Spinal cord (tissue), 10 donors: Measurements from ENCODE around the gene MED15. TPM values are rescaled to one million over a fixed set of nuclear protein-coding genes. Genes with fewer than 3 reads are reported as not detected.

Source experiments
- DNase-seq, 6 donors: peaks; one replicate each; pipeline versions ENCODE4 v3.0.0 to v3.0.0-alpha.2; 2013 to 2015; ENCODE audit warnings: low spot score in 6 of 6, low read depth in 4 of 6
- H3K27ac ChIP-seq: one replicate; pipeline ENCODE4 v1.5.1; 2013; ENCODE audit warnings: low read depth, low read length, control low read depth
- H3K27me3 ChIP-seq: one replicate; pipeline ENCODE4 v1.6.1; 2013; ENCODE audit warnings: low read length; ENCODE audit not compliant: control insufficient read depth, insufficient read depth
- H3K36me3 ChIP-seq: one replicate; pipeline ENCODE4 v1.6.1; 2013; ENCODE audit warnings: low read length; ENCODE audit not compliant: control insufficient read depth, insufficient read depth
- H3K4me1 ChIP-seq: one replicate; pipeline ENCODE4 v1.6.1; 2013; ENCODE audit warnings: low read length; ENCODE audit not compliant: control insufficient read depth, insufficient read depth
- H3K4me3 ChIP-seq: one replicate; pipeline ENCODE4 v1.5.1; 2013; ENCODE audit warnings: low read depth, low read length, control low read depth
- H3K9me3 ChIP-seq: one replicate; pipeline ENCODE4 v1.6.1; 2013; ENCODE audit warnings: low read length; ENCODE audit not compliant: control insufficient read depth, insufficient read depth
- WGBS: methylation state at CpG from one replicate; pipeline ENCODE4 v1.1.5; 2013; ENCODE audit warnings: missing lambda C conversion rate; ENCODE audit not compliant: insufficient coverage; 5-methylcytosine and 5-hydroxymethylcytosine counted together
- polyA plus RNA-seq, 2 donors: library from polyadenylated mRNA; unstranded; fragments of 120-200 nt; gene quantifications; one replicate each; pipeline ENCODE4 v1.2.1, GENCODE V29; 2013; ENCODE audit not compliant: insufficient read length in 2 of 2
- total RNA-seq, 2 donors: library from RNA; depleted of rRNA in 1 of 2; stranded (reverse); fragments of 120-200 nt in 1 of 2; fragments of >200 nt in 1 of 2; gene quantifications; one replicate each; pipeline versions ENCODE4 v1.2.3 to v1.2.4, GENCODE V29; 2013 to 2014
- donor health status: healthy.

The MED15 gene
- total and polyA plus RNA-seq, 4 donors = 16.1 to 67.8 (median 36.4) TPM

GRCh38 chr22:20528405-20528978, 21.1 kb downstream of the MED15 start:
- no peak for DNase-seq
- H3K36me3 ChIP-seq = peaks cover 32% of the 10 kb centered on the region
- H3K4me1 ChIP-seq = peaks cover 46% of the 10 kb centered on the region
- no peaks in the 10 kb centered on the region for H3K9me3 ChIP-seq
- H3K27ac ChIP-seq = no peak overlapping the region
- WGBS = 100% methylated on average over 7 of the region's 7 CpGs
- no peak overlapping the region for H3K4me3 ChIP-seq
- H3K27me3 ChIP-seq = no peaks in the 10 kb centered on the region

DNA sequence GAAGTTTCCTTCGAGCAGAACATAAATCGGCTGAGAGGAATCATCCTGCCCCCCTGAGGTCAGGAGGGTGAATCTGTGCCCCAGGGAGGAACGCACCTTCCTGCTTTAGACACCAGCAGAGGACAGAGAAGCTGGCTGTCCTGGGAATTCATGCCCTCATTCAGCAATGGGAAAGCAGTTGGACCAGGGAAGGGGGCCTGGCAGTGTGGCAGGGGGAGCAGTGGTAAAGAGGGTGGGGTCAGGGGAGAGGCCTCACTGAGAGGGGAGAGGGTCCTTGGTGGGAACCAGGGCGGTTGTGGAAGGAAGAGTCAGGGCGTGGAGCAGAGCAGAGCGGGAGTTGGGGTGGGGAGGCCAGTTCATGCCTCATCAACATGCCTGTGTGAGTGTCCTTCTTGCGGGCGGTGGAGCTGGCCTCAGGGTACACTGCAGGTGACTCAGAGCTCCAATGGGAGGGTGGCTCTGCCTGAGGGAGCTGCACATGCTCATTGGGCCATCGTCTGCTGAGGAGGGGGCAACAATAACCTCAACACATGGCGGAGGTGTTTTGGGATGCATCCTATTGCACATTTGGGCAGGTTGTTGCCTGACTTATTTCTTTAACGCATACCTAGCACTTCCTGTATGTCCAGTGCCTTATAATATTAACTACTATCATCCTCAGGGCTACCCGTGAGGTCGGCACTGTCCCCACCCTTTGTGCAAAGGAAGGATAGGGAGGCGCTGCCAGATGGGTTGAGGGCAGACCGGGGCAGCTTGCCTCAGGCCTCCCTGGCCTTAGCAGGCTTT, 23.2 kb downstream of the MED15 start:
- Histone ChIP-seq H3K4me1 (peaks cover 59% of the 10 kb centered on the region), H3K27ac (peak overlapping the region; percentile 20), H3K4me3 (no peak overlapping the region), H3K36me3 (peaks cover 31% of the 10 kb centered on the region), H3K27me3 (no peaks in the 10 kb centered on the region), H3K9me3 (no peaks in the 10 kb centered on the region)
- WGBS = 79% methylated on average over 13 of the region's 15 CpGs
- no peak for DNase-seq

DNA sequence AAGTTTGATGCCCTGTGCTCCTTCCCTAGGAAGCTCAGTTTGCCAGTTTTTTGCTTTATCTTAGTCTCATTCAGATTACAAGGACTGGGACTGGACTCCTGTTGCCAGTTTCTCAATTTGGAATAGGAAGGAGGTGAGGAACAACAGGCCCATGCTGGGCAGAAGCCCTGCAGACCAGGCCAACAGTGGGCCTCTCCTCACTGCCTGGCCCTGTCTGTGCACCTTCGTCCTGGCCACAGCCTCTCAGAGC, 23.7 kb downstream of the MED15 start:
- Histone ChIP-seq H3K27ac (peak overlapping the region; percentile 20), H3K27me3 (no peaks in the 10 kb centered on the region), H3K4me1 (peaks cover 55% of the 10 kb centered on the region), H3K4me3 (no peak overlapping the region), H3K36me3 (peaks cover 31% of the 10 kb centered on the region), H3K9me3 (no peaks in the 10 kb centered on the region)
- DNase-seq = no peak
- no CpG with 5 or more reads among the region's 1 CpG for WGBS

DNA sequence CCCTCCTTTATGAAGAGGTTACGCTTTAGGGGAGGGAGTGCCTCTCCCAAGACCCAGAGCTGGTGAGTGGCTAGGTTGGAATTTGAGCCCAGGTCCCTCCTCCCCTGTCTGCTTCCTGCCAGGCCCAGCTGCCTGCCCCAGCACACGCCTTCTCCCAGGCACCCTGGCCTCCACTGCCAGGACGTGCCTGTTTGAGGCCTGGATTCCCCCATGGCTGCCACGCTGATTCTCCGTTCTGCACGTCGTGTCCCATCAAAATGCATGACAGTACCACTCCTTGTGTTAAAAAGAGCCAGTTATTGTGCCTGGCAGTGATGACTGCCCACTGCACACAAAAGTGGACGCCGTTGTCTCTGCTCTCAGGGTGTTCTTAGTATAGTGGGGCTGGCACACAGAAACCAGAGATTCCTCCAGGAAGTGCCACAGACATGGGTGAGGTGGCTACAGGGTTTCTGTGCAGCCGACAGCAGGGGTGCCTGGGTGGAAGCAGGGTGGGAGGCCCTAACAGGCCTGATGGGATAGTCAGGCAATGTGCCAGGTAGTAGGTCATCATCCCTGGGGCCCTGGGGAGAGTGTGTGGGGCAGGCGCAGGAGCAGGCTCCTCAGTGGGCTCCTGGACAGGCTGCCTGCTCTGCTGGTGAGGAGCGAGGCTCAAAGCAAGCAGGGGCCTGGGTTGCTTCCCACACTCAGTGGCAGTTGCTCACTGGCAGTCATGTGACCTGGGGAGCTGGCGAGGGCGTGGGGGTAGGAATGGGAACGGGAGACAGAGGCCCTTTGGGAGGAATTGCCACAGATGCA, 24.2 kb downstream of the MED15 start:
- H3K36me3 ChIP-seq = peaks cover 29% of the 10 kb centered on the region
- peaks cover 54% of the 10 kb centered on the region for H3K4me1 ChIP-seq
- DNase-seq = peak in 1 of 6 donors; percentile 21
- WGBS = 36% methylated on average over 14 of the region's 15 CpGs
- H3K9me3 ChIP-seq = no peaks in the 10 kb centered on the region
- no peaks in the 10 kb centered on the region for H3K27me3 ChIP-seq
- no peak overlapping the region for H3K4me3 ChIP-seq
- peak overlapping the region; percentile 20 for H3K27ac ChIP-seq

DNA sequence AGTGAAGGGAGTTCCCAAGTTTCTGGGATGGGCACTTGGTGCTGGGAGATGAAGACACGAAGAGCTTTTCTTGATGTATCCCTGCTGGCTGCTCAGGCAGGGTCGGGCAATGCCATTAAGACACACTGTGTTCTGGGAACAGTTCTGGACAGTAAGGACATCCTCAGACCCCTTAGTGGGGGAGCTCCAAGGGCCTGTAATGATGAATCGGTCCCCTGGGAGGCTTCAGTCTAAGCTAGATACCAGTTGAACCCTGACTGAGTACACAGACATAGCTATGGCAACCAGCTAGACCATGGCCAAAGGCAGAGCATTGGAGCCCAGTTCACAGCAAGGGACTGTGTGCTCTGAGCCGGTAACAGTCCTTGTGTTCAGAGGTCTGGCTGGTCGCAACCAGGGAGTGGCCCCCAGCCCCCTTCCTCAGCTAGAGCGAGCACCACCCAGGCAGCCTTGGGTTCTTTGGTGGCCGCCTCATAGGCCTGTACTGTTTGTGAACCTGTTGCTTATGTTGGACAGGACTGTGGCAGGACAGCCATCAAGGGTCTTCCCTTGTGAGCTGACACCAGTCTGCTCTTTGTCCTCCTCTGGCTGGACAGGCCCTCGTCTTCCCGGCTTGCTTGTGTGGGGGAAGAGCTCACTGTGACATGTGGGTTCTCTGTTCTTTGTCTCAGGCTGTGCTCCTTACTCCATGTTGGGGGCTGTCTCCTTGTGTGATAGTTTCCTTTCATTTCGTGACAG, 25.0 kb downstream of the MED15 start:
- Histone ChIP-seq H3K27ac (peak overlapping the region; percentile 20), H3K4me1 (peaks cover 54% of the 10 kb centered on the region), H3K36me3 (peaks cover 35% of the 10 kb centered on the region), H3K9me3 (no peaks in the 10 kb centered on the region), H3K27me3 (no peaks in the 10 kb centered on the region), H3K4me3 (no peak overlapping the region)
- no peak for DNase-seq
- WGBS = 64% methylated on average over 8 of the region's 10 CpGs

- DNase-seq = no peak
- H3K4me1 ChIP-seq = peaks cover 54% of the 10 kb centered on the region
- 90% methylated on average over 10 of the region's 11 CpGs for WGBS
- H3K27ac ChIP-seq = peak overlapping the region; percentile 20
- H3K4me3 ChIP-seq = no peak overlapping the region
- no peaks in the 10 kb centered on the region for H3K27me3 ChIP-seq
- peaks cover 43% of the 10 kb centered on the region for H3K36me3 ChIP-seq
- no peaks in the 10 kb centered on the region for H3K9me3 ChIP-seq
These were observed 25.9 kb downstream of the MED15 start for GRCh38 chr22:20533095-20533878.

DNA sequence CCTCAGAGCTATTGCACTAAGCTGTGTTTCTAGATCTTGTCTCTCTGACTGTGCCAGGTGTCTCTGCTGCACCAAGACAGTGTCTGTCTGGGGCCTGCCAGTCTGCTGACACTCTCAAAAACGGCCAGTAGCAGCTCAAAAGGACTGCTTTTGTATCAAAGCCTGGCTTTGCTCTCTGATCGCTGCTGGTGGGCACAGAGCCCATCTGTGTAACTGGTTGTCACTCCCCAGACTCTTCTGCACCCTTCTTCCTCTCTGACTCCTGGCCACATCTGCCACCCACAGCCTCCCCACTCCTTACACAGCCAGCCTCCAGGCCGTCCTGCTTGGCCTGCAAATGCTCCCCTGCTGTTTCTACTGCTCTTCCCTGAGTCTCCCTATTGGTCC, 26.5 kb downstream of the MED15 start:
- no peak overlapping the region for H3K27ac ChIP-seq
- peaks cover 43% of the 10 kb centered on the region for H3K36me3 ChIP-seq
- H3K9me3 ChIP-seq = no peaks in the 10 kb centered on the region
- no peaks in the 10 kb centered on the region for H3K27me3 ChIP-seq
- WGBS = 32% methylated on average over 2 of the region's 3 CpGs
- peak in 2 of 6 donors; percentile 40 to 56 for DNase-seq
- H3K4me3 ChIP-seq = no peak overlapping the region
- H3K4me1 ChIP-seq = peaks cover 54% of the 10 kb centered on the region

GRCh38 chr22:20536590-20537324, 29.3 kb downstream of the MED15 start:
- Histone ChIP-seq H3K9me3 (no peaks in the 10 kb centered on the region), H3K27me3 (no peaks in the 10 kb centered on the region), H3K36me3 (peaks cover 36% of the 10 kb centered on the region), H3K4me3 (no peak overlapping the region), H3K27ac (no peak overlapping the region), H3K4me1 (peaks cover 35% of the 10 kb centered on the region)
- WGBS = 77% methylated on average over 12 of the region's 12 CpGs
- no peak for DNase-seq
